Measurements from ENCODE around the gene VPS26A.

Gene VPS26A

GRCh38 chr10:69201045-69201444 is 77.1 kb downstream of the VPS26A start:
- Histone ChIP-seq H2BK5ac (ENCODE audit: low read depth, low read length, poor library complexity) (no peak overlapping the region), H3K9ac (ENCODE audit: low read length) (no peak overlapping the region)

DNA sequence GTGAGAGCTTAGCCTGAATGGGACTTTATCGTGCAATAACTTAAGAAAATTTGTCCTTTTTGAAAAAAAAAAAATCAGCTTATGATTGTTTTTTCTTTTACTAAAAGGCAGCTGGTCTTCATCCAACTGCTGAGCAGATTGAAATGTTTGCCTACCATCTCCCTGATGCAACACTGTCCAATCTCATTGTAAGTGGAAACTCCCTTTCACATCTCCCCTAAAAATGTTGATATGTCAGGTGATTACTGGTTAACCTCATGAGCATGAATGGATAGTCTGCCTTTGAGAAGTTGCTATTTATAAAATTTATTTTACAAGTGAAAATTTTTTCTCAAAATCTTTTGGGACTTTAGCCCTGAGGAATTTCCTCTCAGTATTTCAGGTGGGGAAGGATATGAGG is 78.4 kb downstream of the VPS26A start:
- no peak overlapping the region for H3K4ac ChIP-seq (ENCODE audit: low read depth, low read length)
- H3K23ac ChIP-seq (ENCODE audit: low read length) = no peak overlapping the region
- no peak overlapping the region for H3K14ac ChIP-seq (ENCODE audit: low read length)
- no peak overlapping the region for H3K4me3 ChIP-seq (ENCODE audit: low read depth, low read length)
- peaks cover 25 to 27% of the 10 kb centered on the region in 2 experiments for H3K36me3 ChIP-seq (ENCODE audit: control insufficient read depth in 1 of 2, insufficient read depth in 2 of 2, low read length in 2 of 2)
- H3K4me1 ChIP-seq (ENCODE audit: control insufficient read depth in 1 of 2, insufficient read depth in 2 of 2, low read length in 2 of 2) = no peaks in the 10 kb centered on the region
- H2BK5ac ChIP-seq (ENCODE audit: low read depth, low read length, poor library complexity) = no peak overlapping the region
- no peaks in the 10 kb centered on the region for H3K9me3 ChIP-seq (ENCODE audit: insufficient read depth, low read depth, low read length)
- no peak overlapping the region for H4K12ac ChIP-seq (ENCODE audit: low read depth, low read length)
- H3K79me2 ChIP-seq (ENCODE audit: control insufficient read depth, insufficient read depth, low read length, poor library complexity) = no peaks in the 10 kb centered on the region
- no peak overlapping the region for H4K8ac ChIP-seq (ENCODE audit: low read depth, low read length)
- H2BK12ac ChIP-seq (ENCODE audit: low read length) = no peak overlapping the region
- no peak overlapping the region for H2AK5ac ChIP-seq (ENCODE audit: low read length)
- no peak overlapping the region for H3K9ac ChIP-seq (ENCODE audit: low read length)
- WGBS (ENCODE audit: extremely low coverage, insufficient coverage, insufficient read length) = no CpG with 5 or more reads among the region's 1 CpG
- no peak overlapping the region for H3K27ac ChIP-seq (ENCODE audit: low read depth, low read length)
- H2AFZ ChIP-seq (ENCODE audit: insufficient read depth, low read length, poor library complexity) = no peak overlapping the region
- H3K79me1 ChIP-seq (ENCODE audit: low read length) = no peaks in the 10 kb centered on the region
- H4K91ac ChIP-seq (ENCODE audit: low read depth, low read length) = no peak overlapping the region
- no peak for DNase-seq
- H3K4me2 ChIP-seq (ENCODE audit: low read length) = no peak overlapping the region
- H2BK120ac ChIP-seq (ENCODE audit: insufficient read depth, low read length, poor library complexity) = no peak overlapping the region
- H3K27me3 ChIP-seq (ENCODE audit: insufficient read depth, low read length) = no peaks in the 10 kb centered on the region
- no peak overlapping the region for H3K18ac ChIP-seq (ENCODE audit: low read length)

More at GRCh38 chr10:69201045-69201444, 77.1 kb downstream of the VPS26A start:
- H4K91ac ChIP-seq (ENCODE audit: low read depth, low read length) = no peak overlapping the region
- no CpG with 5 or more reads among the region's 2 CpGs for WGBS (ENCODE audit: extremely low coverage, insufficient coverage, insufficient read length)
- H2AK5ac ChIP-seq (ENCODE audit: low read length) = no peak overlapping the region
- H2AFZ ChIP-seq (ENCODE audit: insufficient read depth, low read length, poor library complexity) = no peak overlapping the region
- H4K12ac ChIP-seq (ENCODE audit: low read depth, low read length) = no peak overlapping the region
- H3K4me1 ChIP-seq (ENCODE audit: control insufficient read depth in 1 of 2, insufficient read depth in 2 of 2, low read length in 2 of 2) = no peaks in the 10 kb centered on the region
- no peak overlapping the region for H3K18ac ChIP-seq (ENCODE audit: low read length)
- H2BK12ac ChIP-seq (ENCODE audit: low read length) = no peak overlapping the region
- no peak overlapping the region for H3K14ac ChIP-seq (ENCODE audit: low read length)
- no peak overlapping the region for H3K23ac ChIP-seq (ENCODE audit: low read length)
- no peak overlapping the region for H3K4me2 ChIP-seq (ENCODE audit: low read length)
- peaks cover 21 to 28% of the 10 kb centered on the region in 2 experiments for H3K36me3 ChIP-seq (ENCODE audit: control insufficient read depth in 1 of 2, insufficient read depth in 2 of 2, low read length in 2 of 2)
- no peak overlapping the region for H3K4ac ChIP-seq (ENCODE audit: low read depth, low read length)
- H3K9me3 ChIP-seq (ENCODE audit: insufficient read depth, low read depth, low read length) = no peaks in the 10 kb centered on the region
- H3K4me3 ChIP-seq (ENCODE audit: low read depth, low read length) = no peak overlapping the region
- DNase-seq = no peak
- H3K79me2 ChIP-seq (ENCODE audit: control insufficient read depth, insufficient read depth, low read length, poor library complexity) = no peaks in the 10 kb centered on the region
- H3K79me1 ChIP-seq (ENCODE audit: low read length) = no peaks in the 10 kb centered on the region
- no peaks in the 10 kb centered on the region for H3K27me3 ChIP-seq (ENCODE audit: insufficient read depth, low read length)
- no peak overlapping the region for H3K27ac ChIP-seq (ENCODE audit: low read depth, low read length)
- H2BK120ac ChIP-seq (ENCODE audit: insufficient read depth, low read length, poor library complexity) = no peak overlapping the region
- H4K8ac ChIP-seq (ENCODE audit: low read depth, low read length) = no peak overlapping the region

GRCh38 chr10:69208761-69209160 is 84.8 kb downstream of the VPS26A start:
- Histone ChIP-seq H3K27ac (ENCODE audit: low read depth, low read length) (no peak overlapping the region), H2AFZ (ENCODE audit: insufficient read depth, low read length, poor library complexity) (no peak overlapping the region), H2AK5ac (ENCODE audit: low read length) (no peak overlapping the region), H2BK12ac (ENCODE audit: low read length) (no peak overlapping the region), H2BK120ac (ENCODE audit: insufficient read depth, low read length, poor library complexity) (no peak overlapping the region), H3K9me3 (ENCODE audit: insufficient read depth, low read depth, low read length) (no peaks in the 10 kb centered on the region), H4K8ac (ENCODE audit: low read depth, low read length) (no peak overlapping the region), H3K14ac (ENCODE audit: low read length) (no peak overlapping the region), H3K23ac (ENCODE audit: low read length) (no peak overlapping the region), H2BK5ac (ENCODE audit: low read depth, low read length, poor library complexity) (no peak overlapping the region), H3K4ac (ENCODE audit: low read depth, low read length) (no peak overlapping the region), H4K91ac (ENCODE audit: low read depth, low read length) (no peak overlapping the region), H3K36me3 (ENCODE audit: control insufficient read depth in 1 of 2, insufficient read depth in 2 of 2, low read length in 2 of 2) (peaks cover 14 to 28% of the 10 kb centered on the region in 2 experiments), H3K4me3 (ENCODE audit: low read depth, low read length) (no peak overlapping the region), H3K18ac (ENCODE audit: low read length) (no peak overlapping the region), H3K79me1 (ENCODE audit: low read length) (no peaks in the 10 kb centered on the region), H3K4me1 (ENCODE audit: control insufficient read depth in 1 of 2, insufficient read depth in 2 of 2, low read length in 2 of 2) (peaks cover 0 to 3% of the 10 kb centered on the region in 2 experiments), H3K9ac (ENCODE audit: low read length) (no peak overlapping the region), H4K12ac (ENCODE audit: low read depth, low read length) (no peak overlapping the region), H3K79me2 (ENCODE audit: control insufficient read depth, insufficient read depth, low read length, poor library complexity) (no peaks in the 10 kb centered on the region), H3K27me3 (ENCODE audit: insufficient read depth, low read length) (no peaks in the 10 kb centered on the region), H3K4me2 (ENCODE audit: low read length) (no peak overlapping the region)
- WGBS (ENCODE audit: extremely low coverage, insufficient coverage, insufficient read length) = no CpG with 5 or more reads among the region's 6 CpGs
- no peak for DNase-seq

DNA sequence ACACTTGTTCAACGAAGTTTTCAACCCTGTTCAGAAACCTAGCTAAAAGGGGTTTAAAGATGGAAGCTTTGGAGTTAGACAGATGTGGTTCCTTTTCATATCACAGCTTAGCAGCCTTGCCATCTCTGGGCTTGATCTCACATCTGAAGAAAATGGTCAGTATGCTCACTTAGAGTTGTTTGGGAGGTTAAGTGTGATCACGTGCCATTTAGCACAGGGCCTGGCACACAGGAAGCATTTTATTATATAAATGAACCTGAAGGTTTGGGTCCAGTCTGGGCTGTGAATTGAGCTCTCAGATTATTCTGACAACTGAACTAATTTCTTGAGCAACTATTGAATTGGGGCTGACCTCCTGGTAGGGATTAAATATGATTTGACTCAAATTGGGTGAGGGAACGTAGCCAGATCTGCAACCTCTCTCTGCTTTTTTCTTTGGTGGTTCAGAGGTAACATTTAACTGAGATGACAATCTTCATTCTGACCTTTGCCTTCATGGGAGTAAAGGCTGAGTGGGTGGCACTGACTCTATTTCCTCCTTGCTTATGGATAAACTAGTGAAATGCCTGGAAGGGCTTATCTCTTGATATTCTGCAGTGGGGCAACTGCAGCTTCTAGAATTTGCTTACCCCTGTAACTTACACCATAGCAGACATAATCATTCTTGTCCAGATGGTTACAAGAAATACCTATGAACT is 86.0 kb downstream of the VPS26A start:
- Histone ChIP-seq H2AFZ (ENCODE audit: insufficient read depth, low read length, poor library complexity) (no peak overlapping the region), H3K27me3 (ENCODE audit: insufficient read depth, low read length) (no peaks in the 10 kb centered on the region), H3K4me1 (ENCODE audit: control insufficient read depth in 1 of 2, insufficient read depth in 2 of 2, low read length in 2 of 2) (peaks cover 0 to 3% of the 10 kb centered on the region in 2 experiments), H3K4ac (ENCODE audit: low read depth, low read length) (no peak overlapping the region), H3K9me3 (ENCODE audit: insufficient read depth, low read depth, low read length) (no peaks in the 10 kb centered on the region), H4K91ac (ENCODE audit: low read depth, low read length) (no peak overlapping the region), H3K79me2 (ENCODE audit: control insufficient read depth, insufficient read depth, low read length, poor library complexity) (no peaks in the 10 kb centered on the region), H3K4me2 (ENCODE audit: low read length) (no peak overlapping the region), H2BK12ac (ENCODE audit: low read length) (no peak overlapping the region), H4K12ac (ENCODE audit: low read depth, low read length) (no peak overlapping the region), H4K8ac (ENCODE audit: low read depth, low read length) (no peak overlapping the region), H3K36me3 (ENCODE audit: control insufficient read depth in 1 of 2, insufficient read depth in 2 of 2, low read length in 2 of 2) (peaks cover 11 to 22% of the 10 kb centered on the region in 2 experiments), H2BK120ac (ENCODE audit: insufficient read depth, low read length, poor library complexity) (no peak overlapping the region), H3K9ac (ENCODE audit: low read length) (no peak overlapping the region), H3K18ac (ENCODE audit: low read length) (no peak overlapping the region), H3K79me1 (ENCODE audit: low read length) (no peaks in the 10 kb centered on the region), H3K27ac (ENCODE audit: low read depth, low read length) (no peak overlapping the region), H3K23ac (ENCODE audit: low read length) (no peak overlapping the region), H3K14ac (ENCODE audit: low read length) (no peak overlapping the region), H3K4me3 (ENCODE audit: low read depth, low read length) (no peak overlapping the region), H2BK5ac (ENCODE audit: low read depth, low read length, poor library complexity) (no peak overlapping the region), H2AK5ac (ENCODE audit: low read length) (no peak overlapping the region)
- no CpG with 5 or more reads among the region's 3 CpGs for WGBS (ENCODE audit: extremely low coverage, insufficient coverage, insufficient read length)
- no peak for DNase-seq
